GM12878 (cell line): Measurements from ENCODE around the gene STYXL1. TPM values are rescaled to one million over a fixed set of nuclear protein-coding genes. Genes with fewer than 3 reads are reported as not detected.

Source experiments
- ATAC-seq: fragments of 200-7000 bp; cut with Tn5 transposase; 3 replicates; pipeline ENCODE4 v1.9.1; 2020; ENCODE audit warnings: mild to moderate bottlenecking, moderate library complexity
- BruUV-seq: library from RNA; stranded (reverse); fragments of 400-500 nt; replicated peaks from 2 replicates; lab custom pipeline; 2021; lab: Mats Ljungman, UMichigan
- CTCF ChIA-PET: fragments of 300-600 bp; sonication (Branson Sonifier 250); formaldehyde crosslinking; extraction: SDS; loops from one replicate; lab custom pipeline; 2021; ENCODE audit warnings: inconsistent platforms; lab: Yijun Ruan, JAX
- POLR2A ChIA-PET: fragments of 350-600 bp; formaldehyde crosslinking; extraction: SDS; loops from one replicate; lab custom pipeline; 2021; ENCODE audit warnings: inconsistent platforms; lab: Charles Lee
- RAD21 ChIA-PET: fragments of 300-600 bp; sonication (Branson Sonifier 250); formaldehyde crosslinking; loops from one replicate; lab custom pipeline; 2023; ENCODE audit warnings: antibody characterized with exemption; ENCODE audit not compliant: unreplicated experiment; lab: Charles Lee
- SMC1A ChIA-PET: fragments of 300-600 bp; sonication (Branson Sonifier 250); formaldehyde crosslinking; loops from one replicate; lab custom pipeline; 2023; ENCODE audit not compliant: unreplicated experiment, uncharacterized antibody; lab: Charles Lee
- DNase-seq: peaks from one replicate; pipeline ENCODE4 v3.0.0-alpha.2; 2011; ENCODE audit warnings: low read depth, low spot score
- FAIRE-seq: peaks from 3 replicates; lab custom pipeline; 2011; peaks lifted over from hg19 to GRCh38; lab: Jason Lieb, UNC
- H2AFZ ChIP-seq: 2 replicates; pipeline ENCODE4 v1.6.0; 2011; ENCODE audit warnings: low read depth, low read length, control low read depth; ENCODE audit not compliant: control insufficient read depth
- H3K27ac ChIP-seq: 2 replicates; pipeline ENCODE4 v1.5.1; 2011; ENCODE audit warnings: control low read depth; ENCODE audit not compliant: control insufficient read depth, insufficient read depth
- H3K27me3 ChIP-seq, 2 experiments: replicated peaks in 1 of 2; 2 replicates each; pipeline versions ENCODE4 v1.6.0 to v1.6.1; 2011; ENCODE audit warnings: low read length in 1 of 2; ENCODE audit not compliant: control insufficient read depth in 2 of 2, insufficient read depth in 2 of 2
- H3K36me3 ChIP-seq, 2 experiments: 2 replicates each; pipeline ENCODE4 v1.5.1; 2011; ENCODE audit warnings: low read length in 1 of 2; ENCODE audit not compliant: control insufficient read depth in 2 of 2, insufficient read depth in 2 of 2
- H3K4me1 ChIP-seq: 2 replicates; pipeline ENCODE4 v1.6.1; 2011; ENCODE audit warnings: mild to moderate bottlenecking, low read length, moderate library complexity, mixed read lengths; ENCODE audit not compliant: control insufficient read depth, insufficient read depth
- H3K4me2 ChIP-seq: 2 replicates; pipeline ENCODE4 v1.6.0; 2011; ENCODE audit warnings: control low read depth; ENCODE audit not compliant: control insufficient read depth, insufficient read depth
- H3K4me3 ChIP-seq: fragments of 200-600 bp; sonication (generic); 2 replicates; pipeline ENCODE4 v1.5.1; 2016
- H3K79me2 ChIP-seq: 2 replicates; pipeline ENCODE4 v1.6.0; 2011; ENCODE audit warnings: low read length; ENCODE audit not compliant: control insufficient read depth, insufficient read depth
- H3K9ac ChIP-seq: 2 replicates; pipeline ENCODE4 v1.8.0; 2011; ENCODE audit warnings: low read length, control low read depth, mixed read lengths; ENCODE audit not compliant: control insufficient read depth, insufficient read depth
- H3K9me3 ChIP-seq: replicated peaks from 3 replicates; pipeline ENCODE4 v1.5.1; 2011; ENCODE audit warnings: mild to moderate bottlenecking, low read length; ENCODE audit not compliant: control insufficient read depth, insufficient read depth
- H4K20me1 ChIP-seq: 2 replicates; pipeline ENCODE4 v1.6.0; 2011; ENCODE audit not compliant: control insufficient read depth, insufficient read depth
- ATF3 ChIP-seq: IDR thresholded peaks from 2 replicates; pipeline ENCODE4 v1.6.1; 2011; ENCODE audit warnings: low read depth, mild to moderate bottlenecking, low read length, moderate library complexity, borderline replicate concordance; ENCODE audit errors: extremely low read depth
- CBX5 ChIP-seq: sonication (generic); IDR thresholded peaks from 2 replicates; pipeline ENCODE4 v1.6.1; 2016; ENCODE audit warnings: low read depth, moderate library complexity, mild to moderate bottlenecking, inconsistent platforms
- FOXM1 ChIP-seq: IDR thresholded peaks from 2 replicates; pipeline ENCODE4 v1.6.1; 2012; ENCODE audit warnings: low read depth, mild to moderate bottlenecking, inconsistent platforms, low read length, moderate library complexity
- GABPA ChIP-seq: IDR thresholded peaks from 2 replicates; pipeline ENCODE4 v1.6.1; 2014; ENCODE audit warnings: antibody characterized with exemption, low read depth, mild to moderate bottlenecking, inconsistent platforms
- HDAC2 ChIP-seq: fragments of 200-600 bp; sonication (generic); IDR thresholded peaks from 2 replicates; pipeline ENCODE4 v1.6.1; 2017
- IRF4 ChIP-seq: IDR thresholded peaks from 2 replicates; pipeline ENCODE4 v1.6.1; 2011; ENCODE audit warnings: low read depth, low read length
- MEF2B ChIP-seq: fragments of 450-650 bp; IDR thresholded peaks from 2 replicates; pipeline ENCODE4 v1.6.1; 2018; ENCODE audit warnings: mild to moderate bottlenecking, moderate library complexity; ENCODE audit not compliant: partially characterized antibody, poor library complexity, severe bottlenecking
- MTA2 ChIP-seq: fragments of 450-650 bp; IDR thresholded peaks from 2 replicates; pipeline ENCODE4 v1.6.1; 2016; ENCODE audit warnings: low read depth, mild to moderate bottlenecking, moderate library complexity
- MXI1 ChIP-seq: fragments of 150-350 bp; IDR thresholded peaks from 2 replicates; pipeline ENCODE4 v1.6.1; 2011; ENCODE audit warnings: low read depth, mild to moderate bottlenecking, inconsistent platforms, low read length, improper control_type of control experiment
- NR2C1 ChIP-seq: fragments of 450-650 bp; IDR thresholded peaks from 2 replicates; pipeline ENCODE4 v1.6.1; 2017; ENCODE audit warnings: antibody characterized with exemption, mild to moderate bottlenecking, moderate library complexity
- NR2F1 ChIP-seq: fragments of 450-650 bp; conservative IDR thresholded peaks from 2 replicates; pipeline ENCODE4 v1.6.1; 2017; ENCODE audit warnings: mild to moderate bottlenecking
- PBX3 ChIP-seq: IDR thresholded peaks from 2 replicates; pipeline ENCODE4 v1.6.1; 2011; ENCODE audit warnings: mild to moderate bottlenecking, low read depth, low read length, moderate library complexity; ENCODE audit not compliant: insufficient replicate concordance
- RB1 ChIP-seq: fragments of 450-650 bp; formaldehyde crosslinking; IDR thresholded peaks from 2 replicates; pipeline ENCODE4 v1.6.1; 2017; ENCODE audit warnings: mild to moderate bottlenecking, borderline replicate concordance
- SIN3A ChIP-seq: IDR thresholded peaks from 2 replicates; pipeline ENCODE4 v1.6.1; 2012; ENCODE audit warnings: low read depth, low read length, improper control_type of control experiment
- SIX5 ChIP-seq: IDR thresholded peaks from 2 replicates; pipeline ENCODE4 v1.6.1; 2011; ENCODE audit warnings: mild to moderate bottlenecking, low read depth, low read length, moderate library complexity; ENCODE audit not compliant: severe bottlenecking
- SMAD1 ChIP-seq: fragments of 450-650 bp; IDR thresholded peaks from 2 replicates; pipeline ENCODE4 v1.6.1; 2018; ENCODE audit warnings: mild to moderate bottlenecking, low read depth; ENCODE audit not compliant: partially characterized antibody
- ZZZ3 ChIP-seq: IDR thresholded peaks from 2 replicates; pipeline ENCODE4 v1.6.1; 2011; ENCODE audit warnings: low read depth; ENCODE audit not compliant: control insufficient read depth, insufficient read length
- WGBS: methylation state at CpG from one replicate; pipeline ENCODE4 v1.1.6; 2016; ENCODE audit warnings: low lambda C conversion rate; ENCODE audit not compliant: insufficient replicate concordance, insufficient coverage; ENCODE audit errors: missing lambda C conversion rate; 5-methylcytosine and 5-hydroxymethylcytosine counted together
- in situ Hi-C: fragments of 300-500 bp; cut with MboI; formaldehyde crosslinking; loops from 9 replicates; pipeline ENCODE4 v1.14.3; 2018; ENCODE audit warnings: mixed read lengths
- intact Hi-C: fragments of 100-400 bp; cut with micrococcal nuclease; formaldehyde crosslinking; loops from one replicate; pipeline ENCODE4 v1.14.2; 2022; ENCODE audit not compliant: unreplicated experiment
- polyA plus RNA-seq, 11 experiments: library from polyadenylated mRNA; depleted of rRNA in 4 of 11; unstranded in 6 of 11; stranded (reverse) in 5 of 11; fragments of >200 nt; fragmentation: Nextera tagmentation in 4 of 11; fragmentation: Illumina TruSeq in 1 of 11; extraction: Ambion mirVana in 4 of 11; extraction: Trizol in 1 of 11; gene quantifications; 1 replicate in 1 of 11; 2 replicates in 10 of 11; pipeline versions ENCODE4 v1.2.1 to v1.2.3, GENCODE V29; 2011 to 2016; ENCODE audit warnings: inconsistent platforms in 2 of 11, missing spikeins in 2 of 11, low read depth in 1 of 11
- total RNA-seq, 4 experiments: library from RNA; depleted of rRNA in 3 of 4; stranded (reverse); fragments of >200 nt in 3 of 4; fragmentation: Illumina TruSeq in 1 of 4; extraction: Trizol in 1 of 4; gene quantifications; 2 replicates each; pipeline versions ENCODE4 v1.2.1 to v1.2.3, GENCODE V29; 2013 to 2021
- TF ChIP-seq, protein P1 (sequence below): fragments of 450-650 bp; IDR thresholded peaks from 2 replicates; pipeline ENCODE4 v1.6.1; 2018; ENCODE audit warnings: mild to moderate bottlenecking, low read depth, moderate library complexity; ENCODE audit not compliant: partially characterized antibody

STYXL1 gene
- total and polyA plus RNA-seq, 10 of the 15 experiments (the other 5 are each of a cell fraction or from before 2014, with no cell fraction given) = 18.4 to 65.9 (median 40.7) TPM

DNA sequence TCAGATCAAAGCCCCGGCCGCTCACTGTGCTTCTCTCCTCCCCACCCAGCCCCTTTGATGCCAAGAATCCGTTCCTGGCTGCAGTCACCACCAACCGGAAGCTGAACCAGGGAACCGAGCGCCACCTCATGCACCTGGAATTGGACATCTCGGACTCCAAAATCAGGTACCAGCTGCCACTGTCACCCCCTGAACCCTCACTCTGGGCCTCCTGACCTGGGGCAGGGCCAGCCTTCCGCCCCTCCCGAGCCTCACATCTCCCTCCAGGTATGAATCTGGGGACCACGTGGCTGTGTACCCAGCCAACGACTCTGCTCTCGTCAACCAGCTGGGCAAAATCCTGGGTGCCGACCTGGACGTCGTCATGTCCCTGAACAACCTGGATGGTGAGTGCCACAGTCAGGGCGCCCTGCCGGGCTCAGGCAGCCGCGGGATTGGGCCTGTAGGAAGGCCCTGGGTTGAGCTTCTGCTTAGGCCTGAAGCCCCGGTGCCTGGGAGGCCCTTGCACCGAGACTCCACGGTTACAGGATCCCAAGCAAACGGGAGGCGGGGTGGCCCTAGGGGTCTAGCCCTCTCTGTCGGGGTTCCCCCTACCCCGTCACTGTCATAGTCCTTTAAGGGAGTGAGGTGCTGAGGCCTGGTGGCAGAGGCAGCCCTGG, 64.2 kb downstream of the STYXL1 start (continued):
- TF ChIP-seq PBX3 (no peak), SIX5 (no peak), HDAC2 (no peak), NR2C1 (no peak), GABPA (no peak), MTA2 (no peak), ZZZ3 (no peak)
- TF ChIP-seq, all 136 proteins: peak for 0

DNA sequence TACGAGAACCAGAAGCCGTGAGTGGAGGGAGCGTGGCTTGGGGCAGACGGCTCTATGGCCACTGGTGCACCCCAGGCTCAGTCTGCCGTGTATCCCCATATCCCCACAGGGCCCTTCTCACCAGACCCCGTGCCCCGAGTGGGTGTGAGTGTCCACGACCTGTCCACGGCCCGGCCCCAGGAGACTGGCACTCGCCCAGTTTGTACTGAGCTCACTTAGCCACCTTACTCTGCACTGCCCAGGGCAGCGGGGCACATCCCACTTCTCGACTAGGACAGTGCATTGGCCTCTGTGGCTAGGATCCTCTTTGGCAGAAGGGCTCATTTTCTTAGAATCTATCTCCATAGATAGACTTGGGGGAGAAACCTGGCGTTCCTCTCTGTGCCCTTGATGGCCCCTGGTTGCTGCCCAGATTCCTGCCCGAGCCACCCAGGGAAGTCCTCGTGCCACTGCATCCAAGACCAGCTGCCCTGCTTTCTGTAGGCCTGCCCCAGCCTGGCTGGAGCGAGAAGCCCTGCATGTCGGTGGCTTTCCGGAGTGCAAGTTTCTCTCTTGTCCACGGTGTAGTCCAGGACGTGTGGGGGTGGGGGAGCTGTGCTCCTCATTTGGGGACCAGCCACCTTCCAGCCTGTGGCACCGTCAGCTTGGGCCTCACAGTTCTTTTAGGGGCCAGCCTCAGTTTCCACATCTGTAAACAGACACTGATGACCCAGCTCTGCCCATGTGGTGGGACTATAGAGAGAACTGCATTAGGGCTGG, 65.3 kb downstream of the STYXL1 start:
- POLR2A ChIA-PET = interaction anchor here (0.7 kb wide), 1 partner anchor 224 kb away, joined by 3 read pairs; no protein-coding TSS in a partner anchor
- no TSS peak for BruUV-seq
- WGBS = 79% methylated on average over 22 of the region's 22 CpGs
- H3K27ac ChIP-seq = no peak overlapping the region
- no peaks in the 10 kb centered on the region for H3K79me2 ChIP-seq
- H3K4me2 ChIP-seq = no peak overlapping the region
- no peaks in the 10 kb centered on the region for H4K20me1 ChIP-seq
- FAIRE-seq (no peak), DNase-seq (no peak), ATAC-seq (no peak; the same call in 2 of the 3 replicates)
- H3K27me3 ChIP-seq = no peaks in the 10 kb centered on the region
- SMC1A ChIA-PET = no interaction called here
- RAD21 ChIA-PET = no interaction called here
- no peak overlapping the region for H3K9ac ChIP-seq
- intact Hi-C loops (no loop called here), in situ Hi-C loops (no loop called here)
- CTCF ChIA-PET = no interaction called here
- H2AFZ ChIP-seq = no peak overlapping the region
- H3K4me1 ChIP-seq = no peaks in the 10 kb centered on the region
- no peaks in the 10 kb centered on the region for H3K9me3 ChIP-seq
- H3K36me3 ChIP-seq = peaks cover under 1 to 34% of the 10 kb centered on the region in 2 experiments; a peak in 3 of 4 replicates
- H3K4me3 ChIP-seq = no peak overlapping the region
- no peak for TF ChIP-seq RB1
- no peak for TF ChIP-seq SIN3A
- TF ChIP-seq, protein P1, sequence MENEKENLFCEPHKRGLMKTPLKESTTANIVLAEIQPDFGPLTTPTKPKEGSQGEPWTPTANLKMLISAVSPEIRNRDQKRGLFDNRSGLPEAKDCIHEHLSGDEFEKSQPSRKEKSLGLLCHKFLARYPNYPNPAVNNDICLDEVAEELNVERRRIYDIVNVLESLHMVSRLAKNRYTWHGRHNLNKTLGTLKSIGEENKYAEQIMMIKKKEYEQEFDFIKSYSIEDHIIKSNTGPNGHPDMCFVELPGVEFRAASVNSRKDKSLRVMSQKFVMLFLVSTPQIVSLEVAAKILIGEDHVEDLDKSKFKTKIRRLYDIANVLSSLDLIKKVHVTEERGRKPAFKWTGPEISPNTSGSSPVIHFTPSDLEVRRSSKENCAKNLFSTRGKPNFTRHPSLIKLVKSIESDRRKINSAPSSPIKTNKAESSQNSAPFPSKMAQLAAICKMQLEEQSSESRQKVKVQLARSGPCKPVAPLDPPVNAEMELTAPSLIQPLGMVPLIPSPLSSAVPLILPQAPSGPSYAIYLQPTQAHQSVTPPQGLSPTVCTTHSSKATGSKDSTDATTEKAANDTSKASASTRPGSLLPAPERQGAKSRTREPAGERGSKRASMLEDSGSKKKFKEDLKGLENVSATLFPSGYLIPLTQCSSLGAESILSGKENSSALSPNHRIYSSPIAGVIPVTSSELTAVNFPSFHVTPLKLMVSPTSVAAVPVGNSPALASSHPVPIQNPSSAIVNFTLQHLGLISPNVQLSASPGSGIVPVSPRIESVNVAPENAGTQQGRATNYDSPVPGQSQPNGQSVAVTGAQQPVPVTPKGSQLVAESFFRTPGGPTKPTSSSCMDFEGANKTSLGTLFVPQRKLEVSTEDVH = no peak
- no peak for TF ChIP-seq IRF4
- no peak for TF ChIP-seq MXI1
- TF ChIP-seq FOXM1 = no peak
- no peak for TF ChIP-seq MEF2B
- no peak for TF ChIP-seq CBX5
- no peak for TF ChIP-seq SMAD1
- TF ChIP-seq ATF3 = no peak
- TF ChIP-seq NR2F1 = no peak
